Kidney capillary endothelial cell (primary cell): ENCODE data around the gene CAMTA1.

Experiments used
- DNase-seq: peaks from one replicate; pipeline ENCODE4 v3.0.0-alpha.2; 2018; ENCODE audit warnings: low spot score

CAMTA1 gene

DNA sequence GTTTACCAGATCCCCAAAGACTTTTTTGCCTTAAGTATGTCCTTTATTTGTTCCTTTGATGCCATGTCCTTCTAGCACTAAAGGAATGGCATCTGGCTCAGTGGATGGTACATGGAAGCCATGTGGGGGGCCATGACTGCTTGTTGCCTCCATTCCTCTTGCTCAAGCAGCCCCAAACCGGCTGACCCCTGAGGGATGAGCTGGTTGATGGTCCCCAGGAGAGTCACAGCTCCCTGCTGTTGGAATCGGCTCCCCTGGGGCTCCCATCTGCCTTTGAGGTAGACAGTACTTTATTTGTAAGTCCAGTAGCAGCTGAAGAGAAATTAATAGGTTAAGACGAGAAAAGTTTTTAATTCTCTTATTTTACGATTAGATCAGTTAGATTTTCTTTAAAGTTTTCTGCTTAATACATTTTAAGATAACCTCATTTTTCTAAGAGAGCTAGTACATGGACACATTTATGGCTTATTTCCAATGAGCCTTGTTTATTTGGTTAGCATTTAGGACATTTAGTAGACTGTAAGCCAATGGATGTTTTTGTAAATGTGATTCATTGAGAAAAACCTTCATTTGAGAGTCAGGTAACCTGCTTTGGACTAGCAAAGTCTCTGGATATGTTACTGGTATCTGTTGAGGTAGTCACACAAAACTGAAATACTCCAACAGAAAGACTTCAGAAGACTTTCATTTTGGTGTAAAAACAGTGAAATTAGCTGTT is 88.2 kb downstream of the CAMTA1 start:
- no peak for DNase-seq

DNA sequence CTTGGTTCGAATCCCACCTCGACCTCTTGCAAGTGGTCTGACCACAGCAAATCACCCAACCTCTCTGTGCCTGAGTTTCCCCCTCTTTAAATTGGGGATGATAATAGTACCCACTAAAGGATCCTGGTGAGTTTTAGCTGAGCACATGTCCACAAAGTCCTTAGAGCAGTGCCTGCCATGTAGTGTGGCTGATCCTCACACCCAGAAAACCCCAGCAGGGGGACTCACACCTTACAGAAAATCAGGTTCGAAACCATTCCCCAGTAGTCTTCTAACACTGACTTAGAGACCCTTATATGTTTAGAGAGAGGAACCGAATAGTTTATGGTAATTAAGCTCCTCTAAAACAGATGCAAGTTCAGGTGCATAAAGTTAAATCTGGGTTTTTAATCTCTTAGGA is 89.0 kb downstream of the CAMTA1 start:
- DNase-seq: no peak

DNA sequence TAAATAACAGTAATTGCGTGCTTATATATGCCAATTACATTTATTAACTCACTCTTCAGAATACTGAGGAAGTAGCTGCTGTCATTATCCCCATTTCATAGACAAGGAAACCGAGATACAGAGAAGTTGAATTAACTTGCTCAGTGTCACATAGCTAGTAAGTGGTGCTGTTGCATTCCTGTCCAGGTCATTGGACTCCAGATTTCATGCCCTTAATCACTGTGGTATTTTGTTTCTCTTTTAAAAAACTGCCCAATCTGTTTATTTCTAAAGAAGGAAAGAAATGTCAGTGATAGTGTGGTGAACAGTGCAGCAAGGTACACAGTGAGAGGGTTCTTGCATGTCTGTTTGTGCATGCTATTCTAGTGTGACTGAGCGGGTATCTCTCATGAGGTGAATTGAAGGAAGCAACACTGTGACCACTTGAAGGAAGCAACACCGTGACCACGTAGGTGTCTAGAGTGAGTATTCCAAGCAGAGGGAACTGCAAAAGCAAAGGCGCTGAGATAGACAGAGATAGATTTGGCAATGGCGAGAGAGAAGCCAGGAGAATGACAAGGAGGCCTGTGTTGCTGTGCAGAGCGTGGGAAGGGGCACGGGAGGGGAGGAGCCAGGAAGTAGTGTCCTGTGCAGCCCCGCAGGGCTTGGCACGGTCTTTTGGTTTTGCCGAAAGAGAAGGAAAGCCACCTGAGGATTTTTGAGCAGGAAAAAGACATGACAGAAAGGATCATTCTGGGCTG is 95.9 kb downstream of the CAMTA1 start:
- DNase-seq: no peak

DNA sequence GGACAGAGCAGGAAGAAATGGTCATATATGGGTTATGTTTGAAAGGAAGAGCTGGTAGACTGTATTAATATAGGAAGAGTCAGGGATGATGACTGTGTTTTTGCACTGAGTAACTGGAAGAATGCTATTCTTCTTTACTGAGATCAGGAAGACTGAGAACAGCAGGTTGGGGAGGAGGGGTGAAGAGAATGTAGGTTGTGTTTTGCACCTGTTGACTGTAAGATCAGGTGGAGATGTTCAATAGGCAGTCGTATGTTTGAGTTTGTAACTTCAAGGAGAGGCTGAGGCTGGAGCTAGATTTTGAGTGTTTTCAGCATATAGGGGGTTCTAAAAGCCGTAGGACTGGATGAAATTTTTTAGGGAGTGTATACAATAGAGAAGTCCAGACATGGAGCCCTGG is 97.2 kb downstream of the CAMTA1 start:
- DNase-seq: no peak

DNA sequence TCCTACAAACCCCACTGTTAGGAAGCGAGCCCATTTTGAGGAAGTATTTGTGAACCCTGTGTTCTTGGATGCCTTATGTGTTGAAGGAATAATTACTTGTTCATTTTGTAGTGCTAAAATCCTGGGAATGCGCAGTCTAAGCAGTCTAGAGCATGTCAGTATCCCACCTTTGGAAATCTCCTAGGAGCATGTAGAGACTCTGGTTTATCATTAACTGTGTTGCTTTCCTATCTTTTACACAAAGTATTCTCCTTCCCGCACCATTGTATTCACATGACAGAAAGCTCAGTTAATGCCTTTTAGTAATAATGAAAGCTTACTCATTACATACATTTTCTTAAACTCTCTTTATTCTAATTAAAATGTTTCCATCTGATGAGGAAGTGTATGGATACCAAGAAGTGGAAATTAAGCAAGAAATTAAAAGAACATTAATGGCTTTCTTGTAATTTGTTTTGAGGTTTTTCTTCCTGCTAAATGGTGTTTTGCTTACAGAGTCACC is 99.4 kb downstream of the CAMTA1 start:
- no peak for DNase-seq

DNA sequence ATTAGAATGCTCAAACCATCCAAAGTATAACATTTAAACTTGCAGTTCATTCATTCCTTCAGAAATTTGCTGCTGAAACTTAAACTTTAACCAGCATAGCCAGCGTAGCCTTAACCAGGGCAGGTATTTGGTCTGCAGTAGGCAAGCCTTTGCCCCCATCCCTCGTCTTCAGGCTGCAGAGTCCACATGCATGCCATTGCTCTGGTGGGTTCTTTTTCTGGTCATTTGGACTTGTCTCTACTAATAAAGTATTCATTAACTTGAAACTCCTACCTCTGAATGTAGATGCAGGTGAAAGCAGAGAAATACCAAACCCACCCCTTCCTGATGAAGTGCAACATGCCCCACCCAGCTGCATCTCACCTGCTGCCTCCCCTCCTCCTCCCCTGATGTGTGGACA is 100.2 kb downstream of the CAMTA1 start:
- no peak for DNase-seq

DNA sequence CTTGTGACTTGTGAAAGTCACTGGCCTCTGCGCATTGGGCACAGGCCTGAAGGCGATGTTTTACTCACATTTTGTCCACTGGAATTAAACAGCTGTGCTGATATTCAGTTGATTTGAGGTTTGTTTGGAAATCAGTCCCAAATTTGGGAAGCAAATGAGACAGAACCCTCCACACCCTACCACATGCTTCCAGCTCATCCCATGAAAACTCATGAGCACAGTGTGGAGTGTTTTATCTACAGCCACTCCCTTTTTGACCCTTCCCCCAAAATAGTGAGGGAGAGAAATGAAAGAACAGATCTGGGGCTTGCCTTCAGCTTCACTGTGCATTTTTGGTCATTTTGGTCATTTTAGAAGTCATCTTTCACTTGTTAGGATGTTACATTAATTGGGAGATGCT is 101.3 kb downstream of the CAMTA1 start:
- DNase-seq: no peak

DNA sequence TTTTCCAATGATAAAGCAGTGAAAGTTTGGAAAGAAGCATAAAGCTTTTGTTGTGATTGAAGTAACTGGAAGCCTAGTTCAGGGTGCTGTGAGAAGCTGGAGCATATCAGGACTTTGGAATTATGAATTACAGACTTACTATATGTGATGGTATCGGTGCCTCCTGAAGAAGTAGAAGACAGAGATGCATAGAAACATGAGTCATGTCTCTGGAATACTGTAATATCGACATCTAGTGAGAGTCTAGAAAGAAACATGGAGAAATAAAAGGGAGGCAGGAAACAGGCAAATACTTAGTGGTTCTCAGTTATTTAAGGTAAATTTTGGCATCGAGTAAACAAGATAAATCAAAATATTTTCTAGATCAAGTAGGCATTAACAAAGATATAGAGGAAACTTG is 103.0 kb downstream of the CAMTA1 start:
- no peak for DNase-seq

DNA sequence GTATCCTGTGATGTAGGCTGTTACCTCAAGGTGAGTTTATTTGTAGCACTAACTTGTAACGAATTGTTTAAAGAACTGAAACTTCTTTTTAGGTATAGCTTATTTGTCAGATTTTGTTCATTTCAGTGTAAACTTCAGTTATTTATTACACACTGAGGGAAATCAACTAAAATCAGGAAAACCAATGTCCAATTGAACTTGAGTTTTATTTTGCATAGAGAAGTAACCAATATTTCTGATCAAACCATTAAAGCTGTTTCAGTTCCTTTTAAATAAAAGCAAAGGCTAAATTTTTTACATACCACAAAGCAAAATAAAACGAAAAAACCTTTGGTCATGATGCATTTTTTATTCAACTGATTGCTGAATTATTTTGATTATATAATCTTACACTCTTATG is 103.6 kb downstream of the CAMTA1 start:
- DNase-seq: no peak

DNA sequence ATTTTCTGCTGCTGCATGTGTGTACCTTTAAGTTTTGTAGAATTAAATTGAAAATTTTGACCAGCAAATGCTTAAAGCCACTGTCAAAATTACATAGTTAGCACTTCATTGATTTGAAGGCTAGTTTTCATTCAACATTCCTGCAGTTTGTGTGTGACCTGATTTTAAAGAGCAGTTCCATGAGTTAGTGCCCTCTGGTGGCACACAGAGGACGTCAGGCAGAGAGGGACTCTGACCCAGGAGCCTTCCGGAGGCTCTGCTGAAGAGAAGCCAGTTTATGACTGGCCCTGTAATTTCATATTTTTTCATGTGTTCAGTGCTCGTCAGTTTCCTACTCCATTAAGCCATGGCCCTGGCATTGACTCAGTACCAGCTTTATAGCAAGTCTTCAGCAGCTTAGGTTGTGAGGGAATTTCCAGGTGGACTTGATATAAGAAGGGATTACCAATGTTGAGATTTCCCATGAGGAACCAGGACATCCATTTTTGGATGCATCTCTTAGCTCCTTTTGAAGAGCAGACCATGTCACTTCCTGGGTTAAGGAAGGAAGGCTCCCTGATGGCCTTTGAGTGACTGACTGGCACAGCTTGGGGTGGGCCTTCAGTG is 104.7 kb downstream of the CAMTA1 start:
- DNase-seq: peak; percentile 48

DNA sequence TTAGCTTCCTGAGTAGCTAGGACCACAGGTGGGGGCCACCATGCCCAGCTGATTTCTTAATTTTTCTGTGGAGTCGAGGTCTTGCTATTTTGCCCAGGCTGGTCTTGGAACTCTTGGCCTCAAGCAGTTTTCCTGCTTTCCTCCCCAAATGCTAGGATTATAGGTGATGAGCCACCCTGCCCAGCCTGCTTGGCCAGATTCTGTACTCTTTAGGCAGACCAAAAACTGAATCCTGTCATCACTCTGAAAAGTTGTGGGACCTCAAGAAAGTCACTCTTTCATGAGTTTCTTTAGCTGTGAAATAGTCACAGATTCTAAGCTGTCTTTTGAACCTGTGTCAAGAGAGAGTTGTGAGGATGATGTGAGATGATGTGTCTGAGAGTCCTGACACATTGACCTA is 105.4 kb downstream of the CAMTA1 start:
- no peak for DNase-seq

DNA sequence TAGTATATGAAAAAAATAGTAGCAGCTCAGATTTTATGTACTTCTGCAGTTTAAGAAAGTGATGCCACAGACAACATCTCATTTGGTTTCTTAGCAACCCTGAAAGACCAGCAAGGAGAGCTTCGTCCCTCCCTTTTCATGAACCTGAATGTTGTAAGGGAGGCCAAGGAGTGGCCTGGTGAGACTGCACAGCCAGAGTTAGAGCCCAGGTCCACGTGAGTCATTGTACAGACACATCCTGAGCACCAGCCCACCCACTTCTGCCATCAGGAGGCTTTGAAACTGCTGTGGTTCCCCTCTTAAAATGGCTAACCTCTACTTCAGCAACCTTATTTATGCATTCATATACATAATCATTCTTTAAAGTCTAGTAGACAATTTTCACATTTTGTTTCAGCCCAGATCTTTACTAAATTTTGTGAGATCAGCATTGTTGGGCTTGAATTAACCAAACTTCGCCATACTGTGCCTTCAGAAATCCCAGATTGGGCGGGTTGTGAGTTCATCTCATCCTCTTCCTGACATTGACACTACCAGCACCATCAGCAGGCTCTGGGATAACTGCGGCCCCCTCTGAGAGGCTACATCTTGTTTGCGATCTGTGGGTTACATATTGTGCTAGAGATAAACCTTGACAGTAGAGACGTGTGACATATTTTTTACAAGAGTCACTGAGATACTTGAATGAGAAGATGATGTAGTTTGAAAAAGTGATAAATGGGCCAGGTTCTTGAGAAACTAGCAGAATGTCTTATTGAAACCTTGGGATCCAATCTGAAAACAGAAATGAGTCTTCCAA is 106.7 kb downstream of the CAMTA1 start:
- DNase-seq: no peak

DNA sequence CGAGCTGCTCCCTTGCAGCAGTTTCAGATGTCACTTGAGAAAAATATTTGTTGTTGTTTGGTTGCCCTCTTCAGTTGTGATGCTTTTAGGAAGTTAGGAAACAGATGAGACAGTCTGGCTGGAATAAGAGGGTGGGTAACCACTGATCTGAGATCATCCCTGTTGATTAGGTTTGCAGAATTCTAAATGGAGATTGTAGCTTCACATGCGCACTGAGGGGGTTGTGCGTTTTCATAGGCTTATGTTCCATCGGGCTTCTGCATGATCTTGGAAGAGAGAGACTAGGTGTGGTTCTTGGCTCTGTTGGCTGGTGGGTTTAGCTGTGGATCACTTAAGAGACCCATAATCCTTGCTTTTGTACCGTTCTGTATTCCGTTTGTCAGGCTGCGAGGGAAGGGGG is 108.1 kb downstream of the CAMTA1 start:
- no peak for DNase-seq

DNA sequence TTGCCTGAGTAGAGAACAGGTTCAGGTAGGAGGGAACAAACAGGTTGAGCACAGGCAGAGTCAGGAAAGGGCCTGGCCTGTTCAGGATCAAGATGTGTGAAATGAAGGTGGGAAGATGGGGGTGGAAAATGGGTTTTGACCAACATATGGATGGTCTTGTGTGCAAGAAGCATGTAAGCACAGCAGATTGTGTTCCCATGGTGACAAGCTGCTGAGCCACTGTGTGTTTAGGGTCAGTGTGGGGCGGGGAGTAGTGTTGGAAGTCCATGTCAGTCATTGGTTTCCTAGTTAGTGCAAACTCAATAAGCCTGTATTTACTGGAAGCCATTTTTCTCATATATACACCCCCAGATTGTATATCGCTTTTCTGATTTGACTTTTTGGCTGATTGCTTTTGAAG is 111.9 kb downstream of the CAMTA1 start:
- no peak for DNase-seq

DNA sequence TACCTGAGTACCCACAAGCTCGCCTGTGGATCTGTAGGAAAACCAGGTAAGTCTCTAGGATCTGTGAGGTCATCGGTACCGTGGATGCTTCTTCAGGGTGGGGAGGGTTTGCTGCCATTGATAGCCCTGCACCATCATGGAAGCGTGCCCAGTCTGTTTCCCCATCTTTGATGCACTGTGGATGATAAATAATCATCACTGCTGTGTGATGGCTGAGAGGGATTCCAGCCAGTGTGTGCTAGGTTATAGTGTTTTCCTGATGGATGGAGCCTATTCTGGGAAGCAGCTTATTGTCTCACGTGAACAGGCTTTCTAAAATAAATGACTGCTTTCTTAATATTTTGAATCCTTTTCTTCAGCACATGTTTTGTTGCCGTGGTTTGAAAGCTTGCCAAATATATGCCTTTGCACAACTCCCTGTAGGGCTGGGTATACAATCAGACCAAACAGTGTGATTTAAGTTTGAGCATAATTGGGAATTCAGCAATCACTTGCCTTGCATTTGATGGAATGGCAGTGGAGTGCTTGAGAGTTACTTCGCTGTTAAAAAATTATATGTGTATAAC is 113.8 kb downstream of the CAMTA1 start:
- DNase-seq: no peak

DNA sequence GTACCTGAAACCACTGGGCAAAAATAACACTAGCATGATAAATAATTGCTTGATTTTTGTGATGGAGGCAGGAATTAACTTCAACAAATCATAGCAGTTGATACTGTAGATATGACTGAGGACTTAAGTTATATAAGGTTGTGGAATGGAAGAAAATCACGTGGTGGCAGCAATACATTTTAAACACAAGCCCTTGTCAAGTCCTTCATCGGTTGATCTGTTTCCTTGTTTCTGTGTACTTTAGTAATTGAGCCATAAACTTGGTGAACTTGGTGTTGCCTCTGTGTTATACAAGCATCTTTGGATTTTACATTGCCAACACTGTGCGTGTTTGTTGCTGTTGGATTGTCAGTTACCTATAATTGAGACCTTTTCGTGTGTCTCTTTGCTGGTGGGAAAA is 114.4 kb downstream of the CAMTA1 start:
- DNase-seq: no peak

DNA sequence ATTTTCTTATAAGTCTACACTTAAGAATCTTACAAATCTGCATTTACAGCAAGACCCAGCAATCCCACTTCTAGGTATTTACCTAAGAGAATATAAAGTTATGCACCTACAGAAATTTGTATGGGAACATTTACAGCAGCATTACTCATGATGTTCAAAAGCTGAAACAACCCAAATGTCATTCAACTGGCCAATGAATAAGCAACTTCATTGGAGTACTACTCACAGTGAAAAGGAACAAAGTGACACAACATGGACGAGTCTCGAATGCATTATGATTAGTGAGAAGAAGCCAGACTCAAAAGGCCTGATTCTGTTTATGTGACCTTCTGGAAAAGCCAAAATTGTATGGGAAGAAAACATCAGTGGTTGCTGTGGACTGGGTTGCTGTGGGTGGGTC is 116.9 kb downstream of the CAMTA1 start:
- DNase-seq: no peak

DNA sequence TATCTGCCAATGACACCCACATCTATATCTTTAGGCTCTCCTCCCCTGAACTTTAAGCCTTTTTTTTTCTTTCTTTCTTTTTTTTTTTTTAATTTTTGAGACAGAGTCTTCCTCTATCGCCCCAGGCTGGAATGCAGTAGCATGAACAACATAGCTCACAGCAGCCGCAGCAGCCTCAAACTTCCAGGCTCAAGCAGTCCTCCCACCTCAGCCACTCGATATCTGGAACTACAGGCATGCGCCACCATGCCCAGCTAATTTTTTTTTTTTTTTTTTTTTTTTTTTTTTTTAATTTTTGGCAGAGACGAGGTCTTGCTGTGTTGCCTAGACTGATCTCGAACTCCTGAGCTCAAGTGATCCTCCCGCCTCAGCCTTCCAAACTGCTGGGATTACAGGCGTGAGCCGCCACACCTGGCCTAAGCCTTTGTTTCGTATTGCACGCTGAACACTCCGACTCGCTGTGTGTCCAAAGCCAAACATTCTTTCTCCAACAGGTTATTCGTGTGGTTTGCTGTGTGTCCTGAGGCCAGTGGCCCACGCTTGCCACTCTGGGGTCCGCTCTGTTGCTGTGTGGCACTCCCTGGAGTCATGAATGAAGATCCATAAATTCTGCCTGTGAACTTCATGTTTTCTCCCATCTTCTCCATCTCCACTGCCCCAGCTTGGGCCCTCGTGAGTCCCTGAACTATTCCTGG is 119.4 kb downstream of the CAMTA1 start:
- no peak for DNase-seq

DNA sequence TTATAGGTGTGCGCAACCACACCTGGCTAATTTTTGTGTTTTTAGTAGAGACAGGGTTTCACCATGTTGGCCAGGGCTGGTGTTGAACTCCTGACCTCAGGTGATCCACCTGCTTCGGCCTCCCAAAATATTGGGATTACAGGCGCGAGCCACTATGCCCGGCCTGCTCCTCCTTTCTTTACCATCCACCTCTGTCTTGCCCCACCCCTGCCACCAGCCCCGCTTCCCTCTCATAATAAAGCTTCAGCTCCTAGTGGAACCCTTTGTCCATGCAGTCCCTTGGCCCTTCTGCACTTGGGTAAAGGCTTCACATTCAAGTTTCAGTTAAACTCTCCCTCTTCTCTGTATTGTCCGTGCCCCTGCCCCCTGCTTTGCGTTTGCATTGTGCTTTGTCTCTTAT is 120.1 kb downstream of the CAMTA1 start:
- no peak for DNase-seq

DNA sequence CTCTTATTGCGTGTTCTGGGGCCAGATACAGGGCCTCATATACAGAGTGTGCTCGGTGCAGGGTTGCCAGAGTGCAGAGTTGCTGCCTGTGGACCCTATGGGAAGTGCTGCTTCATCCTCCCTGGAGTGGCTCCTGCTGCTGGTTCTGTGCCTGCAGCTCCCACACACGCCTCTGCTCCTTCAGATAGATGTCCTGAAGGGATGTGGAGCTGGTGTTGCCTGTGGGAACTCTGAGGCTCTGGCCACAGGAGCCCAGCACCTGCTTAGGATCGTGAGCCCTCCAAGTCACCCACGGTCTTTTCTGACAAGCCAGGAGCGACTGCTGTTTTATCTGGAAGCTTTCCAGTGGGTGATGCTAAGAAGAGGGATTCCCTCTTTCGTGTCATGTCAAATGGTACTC is 120.5 kb downstream of the CAMTA1 start:
- DNase-seq: no peak

DNA sequence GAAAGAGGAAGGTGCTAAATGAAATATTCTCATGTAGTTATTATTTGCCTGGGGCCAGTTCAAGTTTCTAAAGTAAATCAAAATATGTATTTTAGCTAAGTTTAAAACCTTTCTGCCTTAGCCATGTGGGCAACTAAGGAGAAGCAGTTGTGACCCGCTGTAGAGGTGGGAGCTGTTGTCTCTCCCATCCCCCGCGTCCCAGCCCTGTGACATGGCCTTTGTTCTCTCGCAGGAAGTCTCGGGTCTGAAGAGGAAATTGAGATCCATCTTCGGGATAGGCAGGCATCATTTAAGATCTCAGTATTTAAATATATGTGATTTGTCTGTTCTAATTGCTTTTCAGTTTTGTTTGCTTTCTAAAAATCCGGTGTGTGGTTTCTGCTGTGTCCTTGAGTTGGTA is 121.5 kb downstream of the CAMTA1 start:
- DNase-seq: no peak

DNA sequence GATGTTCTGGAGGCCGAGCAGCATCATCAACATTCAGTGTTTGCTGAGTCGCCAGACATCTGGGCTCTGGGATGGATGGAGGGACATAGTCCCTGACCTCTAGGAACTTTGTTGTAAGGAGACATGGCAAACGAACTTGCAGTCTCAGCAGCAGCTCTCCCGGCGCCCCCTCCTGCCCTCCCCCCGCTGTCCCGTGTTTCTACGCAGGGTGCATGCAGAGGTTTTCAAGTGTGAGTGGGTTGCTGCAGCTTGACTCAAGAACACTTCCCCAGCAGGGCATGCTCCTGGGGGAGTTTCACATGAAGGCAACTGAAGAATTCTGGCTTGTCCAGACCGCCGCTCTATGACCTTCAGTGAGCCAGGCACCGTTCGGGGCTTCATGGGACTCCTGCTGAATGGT is 121.9 kb downstream of the CAMTA1 start:
- DNase-seq: no peak
